Ectodermal cell (in vitro differentiated cells): ENCODE data around the gene PCP4.
"Not testable (repeated sequence)": the region's sequence is repeated elsewhere in the genome, so short reads cannot be mapped to it uniquely, and the experiment has no call there.

ENCODE experiments used
- H3K27ac ChIP-seq: 2 replicates; pipeline ENCODE4 v1.7.0; 2013; ENCODE audit warnings: mild to moderate bottlenecking, low read depth, low read length; ENCODE audit not compliant: insufficient read depth, poor library complexity, severe bottlenecking
- H3K27me3 ChIP-seq: 2 replicates; pipeline ENCODE4 v1.7.0; 2013; ENCODE audit warnings: mild to moderate bottlenecking, low read length; ENCODE audit not compliant: insufficient read depth, control insufficient read depth, poor library complexity, severe bottlenecking
- H3K36me3 ChIP-seq: one replicate; pipeline ENCODE4 v1.7.0; 2013; ENCODE audit warnings: low read length; ENCODE audit not compliant: control insufficient read depth, insufficient read depth
- H3K4me1 ChIP-seq: one replicate; pipeline ENCODE4 v1.7.0; 2013; ENCODE audit warnings: low read length; ENCODE audit not compliant: control insufficient read depth, insufficient read depth
- H3K4me3 ChIP-seq: 2 replicates; pipeline ENCODE4 v1.7.0; 2013; ENCODE audit warnings: low read depth, low read length, control low read depth; ENCODE audit not compliant: insufficient read depth
- H3K9me3 ChIP-seq: 2 replicates; pipeline ENCODE4 v1.7.0; 2013; ENCODE audit warnings: mild to moderate bottlenecking, low read length, moderate library complexity; ENCODE audit not compliant: control insufficient read depth
- WGBS, 2 experiments: methylation state at CpG; one replicate each; pipeline ENCODE4 v1.1.7; 2013; ENCODE audit warnings: missing lambda C conversion rate in 2 of 2; 5-methylcytosine and 5-hydroxymethylcytosine counted together

PCP4 gene

GRCh38 chr21:39888848-39889247 lies 21.6 kb downstream of the PCP4 start:
- H3K4me1 ChIP-seq, result peaks cover 14% of the 10 kb centered on the region
- no peak overlapping the region for H3K27ac ChIP-seq
- H3K36me3 ChIP-seq, result no peaks in the 10 kb centered on the region
- no peaks in the 10 kb centered on the region for H3K27me3 ChIP-seq
- WGBS, 2 experiments, result 93 to 97% methylated on average over 9 of the region's 9 CpGs
- H3K9me3 ChIP-seq, result no peaks in the 10 kb centered on the region
- H3K4me3 ChIP-seq, result no peak overlapping the region

- Histone ChIP-seq H3K27ac (no peak overlapping the region), H3K9me3 (no peaks in the 10 kb centered on the region), H3K27me3 (no peaks in the 10 kb centered on the region), H3K4me3 (no peak overlapping the region), H3K4me1 (peaks cover 5% of the 10 kb centered on the region), H3K36me3 (no peaks in the 10 kb centered on the region)
- WGBS, 2 experiments, result 91 to 94% methylated on average over 5 of the region's 5 CpGs
Measured at GRCh38 chr21:39891111-39891510, 23.9 kb downstream of the PCP4 start.

GRCh38 chr21:39891863-39892262 lies 24.6 kb downstream of the PCP4 start:
- H3K4me3 ChIP-seq, H3K4me1 ChIP-seq, H3K27ac ChIP-seq, H3K9me3 ChIP-seq, H3K27me3 ChIP-seq, H3K36me3 ChIP-seq: not testable (repeated sequence)
- WGBS, 2 experiments, result 93 to 98% methylated on average over 8 to 10 of the region's 12 CpGs

DNA sequence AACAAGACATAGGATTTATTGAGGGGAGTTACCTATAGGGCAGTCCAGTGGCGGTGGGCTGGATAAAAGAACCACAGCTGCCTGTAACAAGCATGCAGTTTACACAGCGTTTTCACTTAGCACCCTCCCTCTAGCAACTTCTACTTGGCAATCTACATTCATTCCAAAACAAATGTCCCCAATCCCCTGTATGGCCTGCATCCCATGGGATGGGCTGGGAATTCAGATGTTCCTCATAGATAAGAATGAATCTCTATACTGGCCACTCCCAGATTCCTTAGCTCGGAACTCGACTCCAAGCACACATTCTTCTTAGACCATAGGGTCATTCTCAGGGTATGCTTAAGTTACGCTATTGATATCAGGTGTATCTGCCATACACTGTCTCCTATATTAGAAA lies 33.3 kb downstream of the PCP4 start:
- WGBS, 2 experiments, result 93 to 97% methylated on average over 4 to 5 of the region's 5 CpGs
- no peaks in the 10 kb centered on the region for H3K9me3 ChIP-seq
- no peaks in the 10 kb centered on the region for H3K4me1 ChIP-seq
- no peaks in the 10 kb centered on the region for H3K27me3 ChIP-seq
- H3K27ac ChIP-seq, result no peak overlapping the region
- no peaks in the 10 kb centered on the region for H3K36me3 ChIP-seq
- H3K4me3 ChIP-seq, result no peak overlapping the region

GRCh38 chr21:39900911-39901310 lies 33.7 kb downstream of the PCP4 start:
- Histone ChIP-seq H3K9me3 (no peaks in the 10 kb centered on the region), H3K27ac (no peak overlapping the region), H3K27me3 (no peaks in the 10 kb centered on the region), H3K4me1 (no peaks in the 10 kb centered on the region), H3K36me3 (no peaks in the 10 kb centered on the region), H3K4me3 (no peak overlapping the region)

GRCh38 chr21:39902986-39903385 lies 35.7 kb downstream of the PCP4 start:
- Histone ChIP-seq H3K36me3 (no peaks in the 10 kb centered on the region), H3K27ac (no peak overlapping the region), H3K27me3 (no peaks in the 10 kb centered on the region), H3K9me3 (no peaks in the 10 kb centered on the region), H3K4me1 (no peaks in the 10 kb centered on the region), H3K4me3 (no peak overlapping the region)
- 96% methylated on average over 5 of the region's 5 CpGs for WGBS, 2 experiments

DNA sequence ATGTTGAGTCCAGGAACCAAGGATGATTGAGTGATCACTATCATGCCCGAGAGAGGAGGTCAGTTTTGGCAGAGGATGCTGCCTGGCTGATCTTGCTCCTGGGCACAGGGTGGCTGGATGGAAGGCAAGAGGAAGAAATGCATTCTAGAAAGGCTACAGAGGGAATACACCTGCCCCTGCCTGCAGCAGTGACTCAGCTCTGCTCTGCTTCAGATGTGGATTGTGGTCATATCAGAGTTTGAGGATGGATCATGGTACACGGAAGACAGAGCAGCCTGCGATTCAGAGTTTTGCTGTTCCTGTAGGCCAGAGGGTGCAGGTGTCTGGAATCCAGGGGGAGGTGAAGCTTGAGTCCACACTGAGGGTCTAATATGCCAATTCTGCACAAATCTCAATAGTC lies 37.2 kb downstream of the PCP4 start:
- Histone ChIP-seq H3K27me3 (no peaks in the 10 kb centered on the region), H3K36me3 (no peaks in the 10 kb centered on the region), H3K27ac (no peak overlapping the region), H3K4me3 (no peak overlapping the region), H3K4me1 (no peaks in the 10 kb centered on the region), H3K9me3 (no peaks in the 10 kb centered on the region)
- WGBS, 2 experiments, result 90 to 98% methylated on average over 3 of the region's 3 CpGs

DNA sequence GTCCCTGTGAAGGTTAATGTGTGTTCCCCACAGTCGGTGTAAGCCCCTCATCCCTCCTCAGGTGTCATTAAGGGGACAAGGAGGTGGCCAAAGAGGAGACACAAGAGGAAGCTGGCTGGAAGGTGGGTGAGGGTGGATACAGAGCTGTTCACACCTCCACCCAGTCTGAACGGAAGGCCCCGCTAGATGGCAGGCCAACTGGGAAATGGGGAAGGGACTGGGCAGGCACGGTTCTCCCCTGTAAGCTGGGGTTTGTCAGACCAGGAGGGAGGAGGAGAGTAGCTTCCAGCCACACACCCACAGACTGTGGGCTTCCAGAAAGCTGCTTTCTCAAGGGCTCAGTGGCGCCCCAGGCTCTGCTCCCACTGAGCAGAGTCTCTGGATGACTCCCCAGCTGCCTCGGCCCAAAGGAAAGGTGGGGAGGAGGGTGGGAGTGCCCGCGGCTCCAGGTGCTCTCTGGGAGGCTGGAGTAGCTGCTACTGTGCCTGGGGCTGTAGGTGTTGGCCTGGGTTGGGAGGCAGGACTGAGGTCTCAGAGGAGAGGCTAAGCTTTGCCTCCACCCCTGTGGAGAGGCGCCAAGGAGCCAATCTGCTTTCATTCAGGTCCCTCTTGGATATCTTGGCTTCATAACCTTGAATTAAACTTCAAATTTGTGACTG lies 41.2 kb downstream of the PCP4 start:
- 74 to 78% methylated on average over 9 of the region's 9 CpGs for WGBS, 2 experiments

GRCh38 chr21:39911286-39912199 lies 44.3 kb downstream of the PCP4 start:
- Histone ChIP-seq H3K4me3 (no peak overlapping the region), H3K27me3 (no peaks in the 10 kb centered on the region), H3K4me1 (no peaks in the 10 kb centered on the region), H3K27ac (no peak overlapping the region), H3K9me3 (no peaks in the 10 kb centered on the region), H3K36me3 (no peaks in the 10 kb centered on the region)
- 88% methylated on average over 9 to 10 of the region's 10 CpGs for WGBS, 2 experiments

More for the DNA sequence above, 41.2 kb downstream of the PCP4 start:
- no peak overlapping the region for H3K4me3 ChIP-seq
- H3K27ac ChIP-seq, result no peak overlapping the region
- no peaks in the 10 kb centered on the region for H3K36me3 ChIP-seq
- H3K4me1 ChIP-seq, result no peaks in the 10 kb centered on the region
- no peaks in the 10 kb centered on the region for H3K9me3 ChIP-seq
- no peaks in the 10 kb centered on the region for H3K27me3 ChIP-seq

- Histone ChIP-seq H3K36me3 (no peaks in the 10 kb centered on the region), H3K9me3 (no peaks in the 10 kb centered on the region), H3K27me3 (no peaks in the 10 kb centered on the region), H3K4me1 (peaks cover 5% of the 10 kb centered on the region), H3K4me3 (no peak overlapping the region), H3K27ac (no peak overlapping the region)
- 85 to 89% methylated on average over 8 of the region's 8 CpGs for WGBS, 2 experiments
Measured at GRCh38 chr21:39913706-39914305, 46.6 kb downstream of the PCP4 start.
